A549 (cell line): ENCODE data around the gene TMEM154. TPM values are rescaled to one million over a fixed set of nuclear protein-coding genes. Genes with fewer than 3 reads are reported as not detected.

Source experiments
- polyA plus RNA-seq, 4 experiments: library from polyadenylated mRNA; depleted of rRNA in 3 of 4; stranded (reverse); fragments of >200 nt; fragmentation: RNase III in 1 of 4; extraction: RNeasy Plus Mini Kit Qiagen cat#74134 plus additional on column Dnase treatment in 1 of 4; gene quantifications; 2 replicates in 3 of 4; 3 replicates in 1 of 4; pipeline ENCODE4 v1.2.3, GENCODE V29; 2011 to 2017
- TF ChIP-seq, protein P1 (sequence below): fragments of 150-350 bp; IDR thresholded peaks from 2 replicates; pipeline ENCODE4 v1.6.1; 2014; ENCODE audit warnings: low read depth, mild to moderate bottlenecking, low read length
- TF ChIP-seq, protein P2 (sequence below): fragments of >200 bp; sonication (Bioruptor Twin); formaldehyde crosslinking; IDR thresholded peaks from 2 replicates; pipeline ENCODE4 v1.6.1; 2016

TMEM154 gene
- polyA plus RNA-seq, 2 of the 4 experiments (the other 2 are of a cell fraction), result 0.05 to 0.31 TPM

DNA sequence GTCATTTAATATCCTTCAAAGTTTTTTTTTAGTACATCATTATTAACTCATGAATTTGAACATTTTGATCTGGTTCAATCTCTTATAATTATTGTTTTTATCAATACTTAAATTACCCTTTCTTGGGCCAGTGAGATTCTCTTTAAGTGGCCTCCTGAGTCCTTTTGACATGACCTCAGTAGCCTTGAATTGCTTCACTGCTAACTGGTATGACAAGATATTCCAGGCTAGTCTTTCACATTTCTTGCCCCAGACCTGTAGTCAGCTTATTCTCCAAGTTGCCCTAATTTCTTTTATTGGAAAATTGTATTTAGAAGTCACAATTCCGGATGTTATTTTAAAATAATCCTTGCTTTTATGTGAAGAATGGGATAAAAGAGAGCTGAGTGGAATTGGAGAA is 108.5 kb downstream of the TMEM154 start (continued):
- TF ChIP-seq, protein P1, sequence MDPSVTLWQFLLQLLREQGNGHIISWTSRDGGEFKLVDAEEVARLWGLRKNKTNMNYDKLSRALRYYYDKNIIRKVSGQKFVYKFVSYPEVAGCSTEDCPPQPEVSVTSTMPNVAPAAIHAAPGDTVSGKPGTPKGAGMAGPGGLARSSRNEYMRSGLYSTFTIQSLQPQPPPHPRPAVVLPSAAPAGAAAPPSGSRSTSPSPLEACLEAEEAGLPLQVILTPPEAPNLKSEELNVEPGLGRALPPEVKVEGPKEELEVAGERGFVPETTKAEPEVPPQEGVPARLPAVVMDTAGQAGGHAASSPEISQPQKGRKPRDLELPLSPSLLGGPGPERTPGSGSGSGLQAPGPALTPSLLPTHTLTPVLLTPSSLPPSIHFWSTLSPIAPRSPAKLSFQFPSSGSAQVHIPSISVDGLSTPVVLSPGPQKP, result no peak
- TF ChIP-seq, protein P2, sequence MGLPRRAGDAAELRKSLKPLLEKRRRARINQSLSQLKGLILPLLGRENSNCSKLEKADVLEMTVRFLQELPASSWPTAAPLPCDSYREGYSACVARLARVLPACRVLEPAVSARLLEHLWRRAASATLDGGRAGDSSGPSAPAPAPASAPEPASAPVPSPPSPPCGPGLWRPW, result no peak

Other genes starting within 250 kb of the TMEM154 start
- gene FBXW7, start 143.9 kb downstream of the TMEM154 start, polyA plus RNA-seq (2011; rRNA removed), result 9.2 and 12.5 TPM in 2 replicates
- 7.2 to 10.2 TPM (median 7.3 TPM) in 3 replicates for gene FBXW7, start 143.9 kb downstream of the TMEM154 start, polyA plus RNA-seq (2017; fragmentation: RNase III; extraction: RNeasy Plus Mini Kit Qiagen cat#74134 plus additional on column Dnase treatment)
- 0.44 and 0.45 TPM in 2 replicates for gene TIGD4, start 99.7 kb upstream of the TMEM154 start, polyA plus RNA-seq (2011; rRNA removed)
- 0.30 to 0.38 TPM (median 0.33 TPM) in 3 replicates for gene TIGD4, start 99.7 kb upstream of the TMEM154 start, polyA plus RNA-seq (2017; fragmentation: RNase III; extraction: RNeasy Plus Mini Kit Qiagen cat#74134 plus additional on column Dnase treatment)
- 27.6 and 39.2 TPM in 2 replicates for gene ARFIP1, start 100.0 kb upstream of the TMEM154 start, polyA plus RNA-seq (2011; rRNA removed)
- gene ARFIP1, start 100.0 kb upstream of the TMEM154 start, polyA plus RNA-seq (2017; fragmentation: RNase III; extraction: RNeasy Plus Mini Kit Qiagen cat#74134 plus additional on column Dnase treatment), result 17.0 to 17.5 TPM (median 17.1 TPM) in 3 replicates